K562 (cell line): ENCODE results near the gene PNLIPRP2. TPM values are rescaled to one million over a fixed set of nuclear protein-coding genes. Genes with fewer than 3 reads are reported as not detected.

Experiments used
- HOXB6 ChIP-seq: fragments of 250-450 bp; sonication (Bioruptor Pico); IDR thresholded peaks from 2 replicates; pipeline ENCODE4 v1.5.1; 2022; ENCODE audit warnings: mild to moderate bottlenecking, borderline replicate concordance
- MYNN ChIP-seq, 2 experiments: sonication (generic); formaldehyde crosslinking in 1 of 2; IDR thresholded peaks; 2 replicates each; pipeline versions ENCODE4 v1.5.0 to v1.6.1; 2016 to 2020; ENCODE audit warnings: antibody characterized with exemption in 1 of 2, missing genetic modification reagents in 1 of 2
- U2AF1 ChIP-seq: fragments of 200-400 bp; formaldehyde crosslinking; optimal IDR thresholded peaks from 2 replicates; pipeline ENCODE3; 2017; ENCODE audit warnings: mild to moderate bottlenecking, low read depth, low read length, moderate library complexity
- polyA plus RNA-seq, 8 experiments: library from polyadenylated mRNA; depleted of rRNA in 4 of 8; stranded (reverse) in 5 of 8; unstranded in 3 of 8; fragments of >200 nt; fragmentation: Nextera tagmentation in 2 of 8; fragmentation: Illumina TruSeq in 1 of 8; extraction: Ambion mirVana in 2 of 8; extraction: Trizol in 1 of 8; gene quantifications; 2 replicates each; pipeline versions ENCODE4 v1.2.1 to v1.2.3, GENCODE V29; 2011 to 2014; ENCODE audit warnings: inconsistent platforms in 1 of 8, missing spikeins in 1 of 8
- total RNA-seq, 7 experiments: library from RNA; depleted of rRNA in 6 of 7; stranded (reverse); fragments of >200 nt in 6 of 7; fragmentation: Illumina TruSeq in 2 of 7; extraction: Trizol in 2 of 7; gene quantifications; 2 replicates each; pipeline versions ENCODE4 v1.2.1 to v1.2.3, GENCODE V29; 2011 to 2021; ENCODE audit warnings: low replicate concordance in 1 of 7
- TF ChIP-seq, protein P1 (sequence below): fragments of 250-450 bp; sonication (Bioruptor Pico); IDR thresholded peaks from 2 replicates; pipeline ENCODE4 v1.8.0; 2022; ENCODE audit warnings: inconsistent platforms, mild to moderate bottlenecking, moderate library complexity, borderline replicate concordance

Gene PNLIPRP2
- total and polyA plus RNA-seq, 9 of the 15 experiments (the other 6 are each of a cell fraction or from before 2014, with no cell fraction given): 0.38 TPM; not detected in 8

DNA sequence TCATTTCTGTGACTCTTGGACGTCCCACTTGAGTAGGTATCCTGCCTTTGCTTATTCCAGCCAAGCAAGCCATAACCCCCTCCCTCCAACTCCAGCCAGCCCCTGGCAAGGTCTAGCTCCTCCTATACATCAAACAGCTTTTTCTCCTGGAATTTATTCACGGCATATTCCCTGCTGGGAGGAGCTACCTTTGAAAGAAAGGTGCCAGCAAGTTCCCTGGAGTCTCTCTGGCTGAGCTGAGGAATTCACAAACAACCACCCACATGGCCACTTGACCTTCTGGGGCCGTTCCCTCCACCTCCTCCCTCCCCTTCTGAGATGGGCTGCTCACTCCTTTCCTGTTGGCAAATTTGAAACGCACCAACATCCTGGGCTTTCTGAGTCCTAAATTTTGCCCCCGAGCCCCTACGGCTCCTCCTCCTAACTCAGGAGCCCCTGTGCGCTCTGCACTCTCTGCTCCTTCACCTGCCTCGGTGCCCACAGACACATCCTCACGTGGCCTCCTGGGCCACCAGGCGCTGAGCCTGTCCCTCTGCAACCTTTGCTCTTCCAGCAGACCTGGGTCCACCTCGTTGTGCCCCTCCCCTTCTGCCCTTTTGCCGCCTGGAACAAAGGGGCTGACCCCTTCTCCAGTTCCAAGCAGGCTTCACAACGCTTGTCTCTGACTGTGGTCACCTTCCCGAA lies 73.6 kb downstream of the PNLIPRP2 start (continued):
- TF ChIP-seq, protein P1, sequence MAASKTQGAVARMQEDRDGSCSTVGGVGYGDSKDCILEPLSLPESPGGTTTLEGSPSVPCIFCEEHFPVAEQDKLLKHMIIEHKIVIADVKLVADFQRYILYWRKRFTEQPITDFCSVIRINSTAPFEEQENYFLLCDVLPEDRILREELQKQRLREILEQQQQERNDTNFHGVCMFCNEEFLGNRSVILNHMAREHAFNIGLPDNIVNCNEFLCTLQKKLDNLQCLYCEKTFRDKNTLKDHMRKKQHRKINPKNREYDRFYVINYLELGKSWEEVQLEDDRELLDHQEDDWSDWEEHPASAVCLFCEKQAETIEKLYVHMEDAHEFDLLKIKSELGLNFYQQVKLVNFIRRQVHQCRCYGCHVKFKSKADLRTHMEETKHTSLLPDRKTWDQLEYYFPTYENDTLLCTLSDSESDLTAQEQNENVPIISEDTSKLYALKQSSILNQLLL (CRISPR knock-in tag): no peak
- TF ChIP-seq U2AF1 (no peak), HOXB6 (CRISPR knock-in tag) (no peak), MYNN (IDR thresholded peaks at IDR 0.05) (no peak), MYNN (CRISPR knock-in tag; IDR thresholded peaks at IDR 0.05) (no peak)

Other genes with a start within 250 kb of the PNLIPRP2 start
- not detected in 2 replicates for gene PNLIPRP3, start 193.1 kb upstream of the PNLIPRP2 start, total RNA-seq (2014; rRNA removed)
- not detected in 2 replicates for gene PNLIPRP3, start 193.1 kb upstream of the PNLIPRP2 start, total RNA-seq (2014; rRNA removed; fragmentation: Illumina TruSeq; extraction: Trizol)
- gene PNLIPRP3, start 193.1 kb upstream of the PNLIPRP2 start, total RNA-seq (2015; rRNA removed; fragmentation: Illumina TruSeq; extraction: Trizol): not detected in 2 replicates
- not detected in 2 replicates for gene PNLIPRP3, start 193.1 kb upstream of the PNLIPRP2 start, total RNA-seq (2021)
- gene PNLIPRP3, start 193.1 kb upstream of the PNLIPRP2 start, polyA plus RNA-seq (2011; rRNA removed): not detected in 2 replicates
- not detected in 2 replicates for gene PNLIPRP3, start 193.1 kb upstream of the PNLIPRP2 start, polyA plus RNA-seq (2014; fragmentation: Illumina TruSeq; extraction: Trizol)
- gene PNLIPRP3, start 193.1 kb upstream of the PNLIPRP2 start, polyA plus RNA-seq (2014; fragmentation: Nextera tagmentation; extraction: Ambion mirVana): not detected
- gene PNLIPRP3, start 193.1 kb upstream of the PNLIPRP2 start, polyA plus RNA-seq (2014; rRNA removed): not detected in 2 replicates
- gene PNLIP, start 75.0 kb upstream of the PNLIPRP2 start, total RNA-seq (2014; rRNA removed): not detected in 2 replicates
- not detected in 2 replicates for gene PNLIP, start 75.0 kb upstream of the PNLIPRP2 start, total RNA-seq (2014; rRNA removed; fragmentation: Illumina TruSeq; extraction: Trizol)
- gene PNLIP, start 75.0 kb upstream of the PNLIPRP2 start, total RNA-seq (2015; rRNA removed; fragmentation: Illumina TruSeq; extraction: Trizol): not detected in 2 replicates
- gene PNLIP, start 75.0 kb upstream of the PNLIPRP2 start, total RNA-seq (2021): 0.69 and 1.1 TPM in 2 replicates
- not detected in 2 replicates for gene PNLIP, start 75.0 kb upstream of the PNLIPRP2 start, polyA plus RNA-seq (2011; rRNA removed)
- gene PNLIP, start 75.0 kb upstream of the PNLIPRP2 start, polyA plus RNA-seq (2014; fragmentation: Illumina TruSeq; extraction: Trizol): not detected in 2 replicates
- not detected for gene PNLIP, start 75.0 kb upstream of the PNLIPRP2 start, polyA plus RNA-seq (2014; fragmentation: Nextera tagmentation; extraction: Ambion mirVana)
- gene PNLIP, start 75.0 kb upstream of the PNLIPRP2 start, polyA plus RNA-seq (2014; rRNA removed): not detected in 2 replicates
- gene PNLIPRP1, start 30.0 kb upstream of the PNLIPRP2 start, total RNA-seq (2014; rRNA removed): not detected in 2 replicates
- not detected in 2 replicates for gene PNLIPRP1, start 30.0 kb upstream of the PNLIPRP2 start, total RNA-seq (2014; rRNA removed; fragmentation: Illumina TruSeq; extraction: Trizol)
- gene PNLIPRP1, start 30.0 kb upstream of the PNLIPRP2 start, total RNA-seq (2015; rRNA removed; fragmentation: Illumina TruSeq; extraction: Trizol): not detected in 2 replicates
- 0.60 and 1.1 TPM in 2 replicates for gene PNLIPRP1, start 30.0 kb upstream of the PNLIPRP2 start, total RNA-seq (2021)
- not detected in 2 replicates for gene PNLIPRP1, start 30.0 kb upstream of the PNLIPRP2 start, polyA plus RNA-seq (2011; rRNA removed)
- not detected in 2 replicates for gene PNLIPRP1, start 30.0 kb upstream of the PNLIPRP2 start, polyA plus RNA-seq (2014; fragmentation: Illumina TruSeq; extraction: Trizol)
- not detected for gene PNLIPRP1, start 30.0 kb upstream of the PNLIPRP2 start, polyA plus RNA-seq (2014; fragmentation: Nextera tagmentation; extraction: Ambion mirVana)
- gene PNLIPRP1, start 30.0 kb upstream of the PNLIPRP2 start, polyA plus RNA-seq (2014; rRNA removed): not detected in 2 replicates
- gene HSPA12A, start 121.6 kb downstream of the PNLIPRP2 start, total RNA-seq (2014; rRNA removed): 0.04 TPM in 1 of 2 replicates, not detected in the other
- gene HSPA12A, start 121.6 kb downstream of the PNLIPRP2 start, total RNA-seq (2014; rRNA removed; fragmentation: Illumina TruSeq; extraction: Trizol): 0.04 TPM in 1 of 2 replicates, not detected in the other
- gene HSPA12A, start 121.6 kb downstream of the PNLIPRP2 start, total RNA-seq (2015; rRNA removed; fragmentation: Illumina TruSeq; extraction: Trizol): 0.11 TPM in 1 of 2 replicates, not detected in the other
- gene HSPA12A, start 121.6 kb downstream of the PNLIPRP2 start, total RNA-seq (2021): 0.09 and 0.29 TPM in 2 replicates
- gene HSPA12A, start 121.6 kb downstream of the PNLIPRP2 start, polyA plus RNA-seq (2011; rRNA removed): 0.07 and 0.18 TPM in 2 replicates
- gene HSPA12A, start 121.6 kb downstream of the PNLIPRP2 start, polyA plus RNA-seq (2014; fragmentation: Illumina TruSeq; extraction: Trizol): 0.03 TPM in 1 of 2 replicates, not detected in the other
- gene HSPA12A, start 121.6 kb downstream of the PNLIPRP2 start, polyA plus RNA-seq (2014; fragmentation: Nextera tagmentation; extraction: Ambion mirVana): under 1 TPM in 1 of 2 experiments, not detected in 1; 0.01 TPM
- 0.08 TPM in 1 of 2 replicates, not detected in the other for gene HSPA12A, start 121.6 kb downstream of the PNLIPRP2 start, polyA plus RNA-seq (2014; rRNA removed)
- gene ENO4, start 228.5 kb downstream of the PNLIPRP2 start, total RNA-seq (2014; rRNA removed): not detected in 2 replicates
- not detected in 2 replicates for gene ENO4, start 228.5 kb downstream of the PNLIPRP2 start, total RNA-seq (2014; rRNA removed; fragmentation: Illumina TruSeq; extraction: Trizol)
- gene ENO4, start 228.5 kb downstream of the PNLIPRP2 start, total RNA-seq (2015; rRNA removed; fragmentation: Illumina TruSeq; extraction: Trizol): not detected in 2 replicates
- gene ENO4, start 228.5 kb downstream of the PNLIPRP2 start, total RNA-seq (2021): not detected in 2 replicates
- gene ENO4, start 228.5 kb downstream of the PNLIPRP2 start, polyA plus RNA-seq (2011; rRNA removed): not detected in 2 replicates
- not detected in 2 replicates for gene ENO4, start 228.5 kb downstream of the PNLIPRP2 start, polyA plus RNA-seq (2014; fragmentation: Illumina TruSeq; extraction: Trizol)
- gene ENO4, start 228.5 kb downstream of the PNLIPRP2 start, polyA plus RNA-seq (2014; fragmentation: Nextera tagmentation; extraction: Ambion mirVana): under 1 TPM in 1 of 2 experiments, not detected in 1; 0.07 TPM
- not detected in 2 replicates for gene ENO4, start 228.5 kb downstream of the PNLIPRP2 start, polyA plus RNA-seq (2014; rRNA removed)